ENCODE results near the gene PRR5L.

The PRR5L gene

DNA sequence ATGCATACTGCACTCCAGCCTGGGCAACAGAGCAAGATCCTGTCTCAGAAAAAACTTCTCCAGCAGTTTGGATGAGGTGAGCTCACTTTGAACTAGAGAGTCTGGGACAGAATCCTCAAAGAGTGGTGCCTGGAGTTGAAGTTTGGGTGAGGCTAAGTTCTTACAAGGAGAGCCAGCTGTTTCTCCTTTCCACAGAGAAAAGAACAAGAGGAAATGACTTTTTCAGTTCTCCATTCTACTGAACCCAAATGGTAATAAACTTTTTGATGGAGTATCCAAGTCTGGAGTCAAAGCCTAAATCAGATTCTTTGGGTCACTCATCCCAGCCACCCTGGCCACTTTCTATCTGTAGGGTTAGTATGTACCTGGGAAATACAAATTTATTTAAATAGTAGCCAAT lies 111.3 kb downstream of the PRR5L start:
- DNase-seq: no peak

DNA sequence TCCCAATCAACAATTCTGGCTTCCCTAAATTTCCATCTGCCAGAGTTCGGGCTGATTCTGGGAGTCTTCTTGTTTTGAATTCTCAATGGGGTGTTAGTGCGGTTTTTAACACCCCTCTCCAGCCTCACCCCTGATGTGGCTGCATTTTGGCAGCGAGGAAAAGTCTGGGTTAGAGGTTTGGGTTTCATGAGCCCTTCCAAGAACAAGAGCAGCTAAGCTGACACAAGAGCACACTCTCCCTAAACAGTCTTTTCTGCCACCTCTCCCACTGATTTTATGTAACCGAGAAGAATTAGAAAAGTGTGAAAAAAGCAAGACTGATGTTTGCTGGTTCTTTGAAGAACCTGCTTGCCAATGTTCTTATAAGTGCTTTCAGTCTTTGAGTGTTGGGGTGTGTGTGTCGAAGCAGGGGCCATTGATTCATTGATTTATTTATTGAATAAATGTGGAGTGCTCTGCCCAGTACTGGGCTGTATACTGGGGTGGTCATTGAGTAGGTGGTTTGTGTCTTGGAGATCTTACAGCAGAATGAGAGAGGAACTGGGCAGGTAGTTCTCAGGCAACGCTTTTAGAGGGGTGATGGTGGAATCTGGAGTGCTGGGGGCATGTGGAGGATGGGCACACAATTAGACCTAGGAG lies 112.5 kb downstream of the PRR5L start:
- no peak for DNase-seq

DNA sequence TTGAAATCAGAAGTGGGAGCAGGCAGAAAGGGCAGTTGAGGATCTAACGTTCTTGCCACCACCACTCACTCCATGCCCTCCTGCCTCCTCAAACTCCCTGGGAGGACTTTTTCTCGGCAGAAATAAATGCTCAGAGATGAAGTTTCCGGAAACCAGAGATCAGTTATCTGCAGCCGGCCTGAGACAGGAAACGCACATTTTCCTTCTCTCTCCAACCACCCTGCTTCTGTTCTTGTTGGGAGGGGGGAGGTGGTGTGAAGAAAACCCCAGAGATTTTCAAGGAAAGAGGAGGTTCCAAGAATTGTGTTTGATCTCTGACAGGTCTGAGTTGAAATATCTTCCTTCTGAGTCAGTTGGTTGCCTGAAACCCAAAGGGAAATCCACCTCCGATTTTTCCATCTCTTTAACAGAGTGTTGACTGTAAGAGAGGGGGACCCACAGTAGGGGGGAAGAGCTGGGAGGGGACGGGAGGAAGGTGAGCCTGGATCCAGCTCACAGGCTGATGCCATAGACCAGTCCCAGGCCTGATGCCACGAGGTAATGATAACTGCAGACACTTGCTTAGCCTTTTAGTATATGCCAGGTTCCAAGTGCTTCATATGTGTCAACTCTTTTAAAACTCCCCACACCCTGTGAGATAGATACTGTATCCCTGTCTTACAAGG lies 113.2 kb downstream of the PRR5L start:
- DNase-seq: no peak

DNA sequence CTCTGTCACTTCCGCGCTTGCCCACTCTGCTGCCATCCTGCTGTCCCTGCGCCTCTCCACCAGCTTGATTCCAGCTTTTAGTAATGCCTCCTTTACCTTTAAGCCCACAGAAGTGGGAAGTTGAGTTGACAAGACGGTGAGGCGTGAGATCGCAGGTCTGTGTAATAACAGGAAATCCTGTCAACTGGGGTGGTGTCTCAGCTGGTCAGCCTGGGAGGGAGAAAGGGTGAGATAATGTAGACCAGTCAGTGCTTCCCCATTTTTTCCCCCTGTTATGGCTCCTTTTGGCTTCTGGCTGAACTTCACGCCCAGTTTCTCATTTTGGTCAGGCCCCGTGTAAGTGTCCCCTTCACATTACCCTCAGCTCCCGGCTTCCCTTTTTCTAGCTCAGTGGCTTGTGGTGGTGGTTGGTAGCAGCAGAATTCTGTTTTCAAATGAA lies 115.1 kb downstream of the PRR5L start:
- DNase-seq: no peak

DNA sequence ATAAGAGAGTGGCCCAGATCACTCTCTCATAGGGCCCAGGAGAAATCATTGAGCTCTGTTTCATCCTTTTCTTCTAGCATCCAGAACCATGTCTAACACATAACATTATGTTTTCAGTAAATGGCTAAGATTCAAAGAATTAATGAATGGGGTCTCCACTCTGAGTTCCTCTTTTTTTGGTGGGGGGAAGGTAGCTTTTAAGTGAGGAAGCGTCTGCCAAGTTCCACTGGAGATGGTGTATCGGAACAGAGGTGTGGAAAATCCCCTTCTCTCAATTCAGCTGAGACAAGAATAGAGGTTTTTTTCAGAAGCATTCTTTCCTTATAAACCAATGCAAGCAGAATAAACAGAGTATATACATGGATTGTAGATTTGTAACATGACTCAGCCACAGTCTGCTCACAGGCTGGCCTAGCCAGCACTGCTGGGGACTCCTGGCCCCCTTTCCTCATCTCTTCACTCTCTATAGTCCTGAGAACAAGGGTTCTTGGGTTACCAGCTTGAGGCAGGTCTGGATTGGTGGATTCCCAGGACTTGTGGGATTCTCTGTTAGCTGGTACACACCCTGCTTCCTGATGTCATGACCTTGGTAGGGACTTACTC lies 116.8 kb downstream of the PRR5L start:
- no peak for DNase-seq

DNA sequence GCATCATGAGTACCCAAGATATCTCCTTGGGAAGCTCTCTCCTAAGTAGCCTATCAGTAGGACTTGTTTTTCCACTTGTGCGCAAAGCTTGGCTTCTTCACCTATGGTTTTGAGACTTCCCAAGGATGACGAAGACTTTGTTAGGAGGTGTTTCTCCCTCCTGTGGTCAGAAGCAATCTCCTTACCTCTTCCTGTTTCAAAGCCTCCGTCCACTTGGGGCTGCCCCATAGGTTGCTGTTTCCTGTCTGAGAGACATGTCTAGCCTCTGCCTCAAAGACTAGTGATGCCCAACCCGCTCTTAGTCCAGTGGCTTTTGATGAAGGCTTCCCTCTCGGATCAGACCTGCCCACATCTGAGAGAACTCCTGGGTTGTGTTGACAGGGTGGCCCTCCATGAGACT lies 121.1 kb downstream of the PRR5L start:
- no peak for DNase-seq

DNA sequence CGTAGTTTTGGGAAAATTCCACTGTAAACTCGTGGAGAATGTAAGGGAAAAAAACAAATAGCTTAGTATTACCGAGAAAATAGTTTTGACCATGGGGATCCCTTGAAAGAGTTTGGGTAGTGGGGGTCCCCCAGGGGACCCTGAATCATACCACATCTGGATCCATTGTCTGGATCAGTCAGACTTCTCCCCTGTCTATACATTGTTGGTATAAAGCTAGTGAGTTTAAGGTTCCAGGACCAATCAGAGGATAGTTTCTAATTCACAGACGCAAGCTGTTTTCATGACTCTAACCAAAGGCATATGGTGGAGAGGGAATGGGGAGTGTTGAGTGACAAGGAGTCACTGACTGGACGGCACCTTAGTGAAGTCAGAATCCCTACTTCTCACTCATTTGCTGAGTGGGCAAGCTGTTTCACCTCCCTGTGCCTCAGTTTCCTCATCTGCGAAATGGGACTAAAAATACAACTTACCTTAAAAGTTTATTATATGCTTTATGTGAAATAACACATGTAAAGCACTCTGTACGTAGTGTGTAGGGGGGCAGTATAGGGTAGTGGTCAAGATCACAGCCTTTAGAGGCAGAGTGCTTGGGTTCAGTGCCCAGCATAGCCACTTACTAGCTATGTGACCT lies 123.8 kb downstream of the PRR5L start:
- no peak for DNase-seq

DNA sequence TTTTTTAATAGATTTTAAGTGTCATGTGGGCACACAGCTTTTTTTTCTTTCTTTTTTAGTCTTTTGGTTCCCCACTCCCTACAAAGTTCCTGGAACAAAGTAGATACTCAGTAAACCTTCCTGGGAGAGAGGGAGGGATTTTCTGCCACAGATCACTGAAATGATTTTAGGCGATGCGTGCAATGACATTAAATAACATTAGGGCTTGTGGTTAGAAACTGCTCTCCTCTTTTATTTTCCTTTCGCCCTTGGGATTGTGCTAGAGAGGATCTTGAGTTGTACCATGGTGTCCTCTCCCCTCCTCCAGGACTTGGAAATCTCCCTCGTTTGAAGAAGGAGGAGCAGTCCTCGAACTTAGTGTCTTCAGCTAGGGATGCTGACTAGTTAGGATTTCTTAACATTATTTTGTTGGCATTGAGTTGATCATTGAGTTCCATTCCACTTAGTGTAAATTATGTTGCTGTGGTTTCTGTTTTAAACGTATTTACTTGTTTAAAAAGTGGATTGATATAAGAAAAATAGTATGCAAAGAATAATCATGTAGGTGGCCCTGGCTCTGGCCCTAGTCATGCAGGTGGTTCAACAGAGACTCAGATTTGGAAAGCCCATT lies 125.6 kb downstream of the PRR5L start:
- DNase-seq: no peak

DNA sequence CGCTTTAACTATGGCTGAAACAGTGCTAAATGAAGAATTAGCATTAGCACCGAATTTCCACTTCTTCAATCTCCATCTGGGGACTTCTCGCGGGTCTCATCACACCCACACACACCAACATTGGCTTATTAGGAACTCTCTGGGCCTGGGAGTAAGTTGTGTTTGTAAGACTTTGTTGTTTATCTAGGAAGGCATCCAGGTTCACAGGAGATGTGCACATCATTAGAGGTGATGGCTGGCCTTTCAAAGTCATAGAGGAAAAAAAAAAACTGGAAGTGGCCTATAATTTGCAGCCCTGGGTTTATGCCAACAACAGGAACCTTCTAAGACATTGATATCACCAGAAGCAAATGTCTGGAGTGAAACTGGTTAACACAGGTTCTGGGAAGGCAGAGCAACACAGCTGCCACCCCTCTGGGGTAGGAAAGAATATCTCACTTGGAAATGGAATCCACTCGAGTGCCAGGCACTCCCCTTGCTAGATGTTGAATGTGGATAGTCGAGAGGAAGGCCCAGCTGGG lies 129.5 kb downstream of the PRR5L start:
- DNase-seq: no peak

DNA sequence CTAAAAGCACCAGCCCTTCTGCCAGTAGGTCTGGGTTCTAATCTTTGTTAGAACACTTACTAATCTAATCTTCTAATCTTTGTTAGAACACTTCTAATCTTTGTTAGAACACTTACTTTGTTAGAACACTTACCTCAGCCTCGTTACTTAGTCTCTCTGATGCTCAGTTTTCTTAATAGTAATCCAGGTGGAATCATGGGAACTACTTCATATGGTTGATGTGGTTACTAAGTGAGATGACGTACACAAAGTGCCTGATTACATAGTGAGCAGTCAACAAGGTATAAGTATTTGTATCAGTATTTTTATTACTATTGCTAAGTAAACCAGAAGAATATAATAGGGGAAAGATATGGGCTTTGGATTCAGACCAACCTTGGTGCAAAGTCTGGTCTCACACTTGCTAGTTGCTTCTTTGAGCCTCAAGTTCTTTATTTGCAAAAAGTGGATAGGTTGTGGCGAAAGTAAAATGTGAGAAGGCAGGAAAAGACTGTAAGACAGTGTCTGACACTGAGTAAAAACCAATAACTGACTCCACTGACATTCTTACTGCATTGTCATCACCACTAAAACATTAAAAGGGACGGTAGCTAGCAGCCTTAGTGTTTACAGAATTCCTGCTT lies 130.2 kb downstream of the PRR5L start:
- DNase-seq: no peak

DNA sequence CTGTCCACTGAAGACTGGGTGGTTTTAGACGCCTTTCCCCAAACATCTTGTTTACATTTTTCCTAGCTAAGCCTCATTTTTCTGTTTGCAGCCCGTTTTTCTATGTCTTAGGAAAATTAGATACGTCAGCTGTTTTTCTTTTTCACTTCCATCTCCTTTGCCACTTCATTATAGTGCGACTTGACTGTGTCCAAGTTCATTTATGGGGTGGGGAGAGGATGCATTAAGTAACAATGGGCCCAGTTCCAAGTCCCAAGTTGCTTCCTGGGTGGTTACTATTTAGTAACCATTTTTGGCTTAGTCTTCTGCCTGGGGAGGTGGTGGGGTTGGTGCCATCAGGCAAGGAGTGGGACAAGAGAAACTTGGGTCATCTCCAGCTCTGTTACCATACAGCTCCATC lies 131.0 kb downstream of the PRR5L start:
- no peak for DNase-seq

DNA sequence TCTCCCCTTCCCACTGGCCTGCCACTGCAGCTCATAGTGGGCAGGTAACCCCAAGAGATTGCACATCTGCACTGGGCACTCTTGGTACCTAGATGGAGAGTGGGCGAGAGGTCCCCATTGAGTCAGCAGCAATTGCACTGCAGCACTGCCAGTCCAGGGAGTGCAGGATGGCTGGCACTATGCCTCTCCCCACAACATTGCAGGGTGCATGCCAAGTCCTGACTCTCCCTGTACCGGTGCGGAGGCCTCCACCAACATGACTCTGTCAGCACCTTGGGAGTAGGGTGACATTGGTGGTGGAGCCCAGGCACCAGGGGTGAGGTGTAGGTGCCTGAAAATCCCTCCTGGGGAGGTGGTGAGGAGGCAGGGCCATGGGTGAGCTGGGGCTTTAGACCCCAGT lies 131.8 kb downstream of the PRR5L start:
- DNase-seq: no peak

DNA sequence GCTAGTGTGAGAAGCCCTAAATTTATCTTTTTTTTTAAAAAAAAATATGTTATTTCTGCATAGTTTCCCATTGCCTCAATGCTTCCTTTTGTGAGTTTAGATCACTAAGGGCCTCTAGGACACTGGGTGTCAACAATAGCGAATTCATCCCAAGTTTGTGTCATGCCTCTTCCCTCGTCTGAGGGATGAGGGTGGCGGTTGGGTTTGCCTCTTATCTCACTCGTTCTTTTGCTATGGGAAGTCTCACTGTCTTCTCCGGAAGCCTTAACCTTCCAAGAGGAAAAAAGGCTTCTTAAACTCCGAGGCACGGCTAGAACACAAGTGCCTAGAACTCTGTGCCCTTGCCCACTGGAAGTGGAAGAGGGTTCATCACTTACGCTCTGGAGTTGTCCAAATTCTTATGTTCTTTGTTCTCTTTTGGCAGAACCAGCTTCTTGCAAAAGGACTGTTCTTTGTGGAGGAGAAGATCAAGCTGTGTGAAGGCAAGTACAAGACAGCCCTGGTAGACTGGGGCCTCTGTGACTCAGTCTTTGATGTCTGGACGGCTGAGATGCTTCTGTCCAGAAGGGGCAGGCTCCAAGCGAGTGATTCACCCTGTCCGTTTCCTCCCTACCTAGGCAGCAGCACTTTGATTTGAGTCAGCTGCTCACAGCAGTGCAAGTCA lies 135.5 kb downstream of the PRR5L start:
- DNase-seq: peak; percentile 41

DNA sequence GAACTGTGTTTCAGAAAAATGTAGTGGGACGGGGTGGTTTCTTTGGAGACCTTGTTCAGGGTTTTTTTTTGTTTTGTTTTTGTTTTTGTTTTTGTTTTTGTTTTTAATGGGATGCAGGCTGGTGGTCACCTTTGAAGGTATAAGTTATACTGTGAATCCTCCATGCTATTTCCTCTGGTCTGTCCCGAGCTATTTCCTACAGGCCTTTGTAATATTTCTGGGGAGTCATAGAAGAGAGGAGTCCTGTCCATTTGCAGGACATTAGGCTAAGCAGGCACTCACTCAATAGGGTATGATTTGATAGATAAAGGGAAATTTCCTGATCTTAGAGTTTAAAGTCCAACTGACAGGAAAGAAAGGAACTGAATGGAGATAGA lies 136.0 kb downstream of the PRR5L start:
- no peak for DNase-seq

DNA sequence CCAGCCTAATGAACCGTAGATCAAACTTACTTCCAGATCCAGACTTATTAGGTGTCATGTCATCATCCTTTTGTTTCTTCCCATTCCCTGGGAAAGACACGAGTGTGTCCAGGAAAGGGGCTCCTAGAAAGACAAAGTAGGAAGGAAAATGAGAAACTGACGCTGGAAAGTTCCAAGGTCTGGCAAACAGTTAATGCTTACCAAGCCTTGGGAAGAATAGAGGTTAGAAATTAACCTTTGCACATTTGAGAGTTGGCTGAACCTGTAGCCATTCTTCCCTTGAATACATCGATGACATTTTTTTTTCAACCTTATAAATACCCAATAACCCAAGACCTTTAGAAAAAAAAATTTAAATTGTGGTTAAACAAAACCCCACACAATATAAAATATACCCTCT lies 136.7 kb downstream of the PRR5L start:
- DNase-seq: no peak

DNA sequence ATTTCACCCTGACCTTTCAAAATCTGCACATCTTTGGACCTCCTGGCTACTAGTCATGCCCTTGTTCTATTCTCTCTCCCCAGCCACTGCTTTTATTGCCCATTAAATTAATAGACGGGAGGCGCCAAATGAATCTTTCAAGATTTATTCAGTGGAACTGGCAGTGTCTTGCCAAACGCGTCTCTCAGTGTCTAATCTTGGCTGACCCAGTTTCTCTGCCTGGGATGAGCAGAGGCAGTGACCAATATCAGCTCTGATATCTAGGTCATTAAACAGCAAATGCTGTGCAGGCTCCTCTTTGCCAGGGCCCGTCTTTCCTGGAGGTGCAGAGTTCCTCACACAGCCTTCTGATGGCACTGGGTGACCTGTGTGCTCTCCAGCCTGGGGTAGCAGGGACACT lies 140.0 kb downstream of the PRR5L start:
- DNase-seq: no peak

DNA sequence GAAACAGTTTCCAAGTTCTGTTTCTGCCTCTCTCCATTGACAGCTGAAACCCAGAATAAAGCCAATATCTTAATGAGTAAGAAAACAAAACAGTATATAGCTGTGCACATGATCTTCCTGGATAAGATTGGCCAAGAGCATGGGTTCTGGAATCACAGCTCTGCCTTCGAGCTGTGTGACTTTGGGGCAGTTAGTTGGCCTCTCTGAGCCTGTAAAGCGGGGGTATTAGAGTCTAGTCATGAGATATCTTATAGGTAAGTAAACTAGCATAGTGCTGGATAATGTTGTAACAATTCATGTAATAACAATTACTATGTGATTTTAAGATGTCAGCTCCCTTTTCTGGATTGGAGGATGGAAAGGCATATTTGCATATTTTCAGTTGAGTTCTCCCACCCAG lies 140.5 kb downstream of the PRR5L start:
- no peak for DNase-seq

DNA sequence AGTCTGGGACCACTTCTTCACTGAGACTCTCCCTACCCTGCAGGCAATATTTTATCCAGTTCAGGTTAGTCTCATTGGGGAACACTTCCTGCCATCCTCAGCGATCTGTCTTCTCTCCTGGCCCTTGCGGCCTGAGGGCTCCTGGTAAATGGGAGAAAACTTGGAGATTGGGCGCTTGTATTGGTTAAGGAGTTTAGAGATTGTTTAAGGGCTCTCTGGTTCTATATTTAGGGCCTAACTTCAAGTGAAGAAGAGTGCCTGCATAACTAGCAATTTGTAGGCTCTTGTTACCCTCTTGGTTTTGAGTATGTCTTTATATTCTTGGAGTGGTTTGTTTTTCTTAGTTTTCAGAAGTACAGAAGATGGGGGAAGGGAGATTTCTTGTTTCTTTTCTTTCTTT lies 141.3 kb downstream of the PRR5L start:
- no peak for DNase-seq

DNA sequence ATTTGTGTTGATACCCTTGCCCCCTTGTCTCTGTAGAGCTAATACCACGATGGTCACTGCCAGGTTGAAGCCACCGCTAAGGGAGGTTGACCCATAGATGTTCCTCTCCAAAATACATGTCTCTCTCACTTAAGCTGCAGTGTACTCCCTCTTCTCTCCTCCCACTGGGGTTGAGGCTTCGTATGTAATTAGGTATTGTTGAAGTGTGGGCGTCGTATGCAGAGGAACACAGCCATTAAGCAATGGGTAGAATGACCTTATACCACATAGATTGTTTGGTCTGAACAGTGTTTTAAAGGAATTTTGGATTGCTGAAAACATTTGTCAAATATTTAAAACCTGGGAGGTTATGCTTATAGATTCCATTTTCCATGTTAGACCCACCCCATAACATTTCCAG lies 142.0 kb downstream of the PRR5L start:
- no peak for DNase-seq

DNA sequence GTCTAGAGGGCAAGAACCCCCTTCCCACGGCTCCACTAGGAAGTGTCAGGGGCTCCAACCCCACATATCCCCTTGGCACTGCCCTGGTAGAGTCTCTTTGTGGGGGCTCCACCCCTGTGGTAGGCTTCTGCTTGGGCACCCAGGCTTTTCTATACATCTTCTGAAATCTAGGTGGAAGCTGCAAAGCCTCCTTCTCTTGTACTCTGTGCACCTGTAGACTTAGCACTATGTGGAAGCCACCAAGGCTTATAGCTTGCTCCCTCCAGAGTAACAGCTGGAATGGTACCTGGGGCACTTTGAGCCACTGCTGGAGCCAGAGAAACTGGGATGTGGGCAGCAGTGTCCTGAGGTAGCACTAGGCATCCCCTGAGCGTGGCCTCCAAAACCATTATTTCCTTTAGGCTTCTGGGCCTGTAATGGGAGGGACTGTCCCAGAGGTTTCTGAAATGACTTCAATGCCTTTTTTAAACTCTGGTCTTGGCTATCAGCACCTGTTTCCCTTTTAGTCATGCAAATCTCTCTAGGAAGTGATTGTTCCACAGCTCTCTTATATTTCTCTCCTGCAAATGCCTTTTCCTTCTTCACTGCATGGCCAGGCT lies 145.6 kb downstream of the PRR5L start:
- no peak for DNase-seq

DNA sequence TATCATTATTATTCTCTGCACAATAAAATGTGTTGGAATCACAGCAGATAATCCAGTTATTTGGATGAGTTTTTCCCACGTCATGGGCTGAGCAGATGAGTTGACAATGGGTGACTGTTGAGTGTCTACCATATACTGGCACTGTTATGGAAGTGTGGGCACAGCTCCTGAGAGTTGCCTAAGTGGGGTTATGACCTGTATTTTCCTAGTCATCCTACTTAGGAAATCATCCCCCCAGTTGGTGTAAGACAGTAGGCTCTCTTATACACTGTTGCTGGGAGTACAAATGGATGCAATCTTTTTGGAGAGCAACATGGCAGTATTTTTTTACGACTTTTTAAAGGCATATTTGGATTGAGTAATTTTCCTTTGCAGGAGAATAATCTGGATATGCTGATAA lies 147.6 kb downstream of the PRR5L start:
- DNase-seq: no peak

DNA sequence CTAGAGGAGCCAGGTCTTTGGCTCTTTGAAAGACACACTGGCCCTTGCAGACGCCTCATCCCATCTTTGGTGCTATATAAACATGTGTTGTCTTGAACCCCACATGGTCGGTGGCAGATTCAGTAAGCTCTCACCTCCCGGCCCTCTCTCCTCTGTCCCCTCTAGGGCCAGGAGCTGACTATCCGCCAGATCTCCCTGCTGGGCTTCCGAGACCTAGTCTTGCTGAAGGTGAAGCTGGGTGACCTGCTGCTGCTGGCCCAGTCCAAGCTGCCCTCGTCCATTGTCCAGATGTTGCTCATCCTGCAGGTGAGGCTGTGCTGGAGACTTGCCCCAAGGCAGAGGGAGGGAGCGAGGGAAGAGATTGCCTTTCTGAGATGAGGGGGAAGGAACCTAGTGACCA lies 150.0 kb downstream of the PRR5L start:
- no peak for DNase-seq

Data from activated CD8-positive, alpha-beta memory T cell treated with anti-CD3 and anti-CD28 coated beads, Interleukin-2, amount 50 U/mL, for 4 hours (primary cell).